ENCODE measurements around the gene TMEM59. TPM values are rescaled to one million over a fixed set of nuclear protein-coding genes. Genes with fewer than 3 reads are reported as not detected.

Gene TMEM59
- total RNA-seq, 1 experiment from 2014 or later, result 239 TPM

GRCh38 chr1:54094001-54094729 is 41.2 kb upstream of the TMEM59 start:
- Histone ChIP-seq H3K36me3 (ENCODE audit: low read depth) (peaks cover 4% of the 10 kb centered on the region; the same call in 1 of the 2 replicates), H4K20me1 (ENCODE audit: insufficient read depth) (no peaks in the 10 kb centered on the region), H2AFZ (no peak overlapping the region), H3K27ac (no peak overlapping the region), H3K4me2 (no peak overlapping the region), H3K9me3 (ENCODE audit: insufficient read depth, low read depth) (no peaks in the 10 kb centered on the region), H3K9me2 (ENCODE audit: insufficient read depth) (no peaks in the 10 kb centered on the region), H3K4me3 (no peak overlapping the region), H3F3A (ENCODE audit: insufficient read depth, low read depth) (no peaks in the 10 kb centered on the region), H3K27me3 (ENCODE audit: insufficient read depth, low read depth) (no peaks in the 10 kb centered on the region), H3K79me2 (ENCODE audit: low read depth) (no peaks in the 10 kb centered on the region), H3K4me1 (replicated peaks; ENCODE audit: insufficient read depth) (no peaks in the 10 kb centered on the region)
- TF ChIP-seq CTCF (conservative IDR thresholded peaks at IDR 0.05) (no peak), EZH2 (IDR thresholded peaks at IDR 0.05; ENCODE audit: low read depth) (no peak)
- CTCF ChIA-PET, result no interaction called here
- intact Hi-C loops (cut with micrococcal nuclease; ENCODE audit: unreplicated experiment), result no loop called here
- no TSS peak for BruUV-seq (replicated peaks)
- no peak for DNase-seq
- POLR2A ChIA-PET (ENCODE audit: unreplicated experiment), result no interaction called here

GRCh38 chr1:54091666-54092065 is 38.7 kb upstream of the TMEM59 start:
- no peaks in the 10 kb centered on the region for H3F3A ChIP-seq (ENCODE audit: insufficient read depth, low read depth)
- H3K79me2 ChIP-seq (ENCODE audit: low read depth), result no peaks in the 10 kb centered on the region
- H3K4me2 ChIP-seq, result no peak overlapping the region
- ChIA-PET POLR2A (ENCODE audit: unreplicated experiment) (no interaction called here), CTCF (no interaction called here)
- no peaks in the 10 kb centered on the region for H3K27me3 ChIP-seq (ENCODE audit: insufficient read depth, low read depth)
- no peaks in the 10 kb centered on the region for H4K20me1 ChIP-seq (ENCODE audit: insufficient read depth)
- H3K9me3 ChIP-seq (ENCODE audit: insufficient read depth, low read depth), result no peaks in the 10 kb centered on the region
- H3K27ac ChIP-seq, result no peak overlapping the region
- no peak for TF ChIP-seq EZH2 (IDR thresholded peaks at IDR 0.05; ENCODE audit: low read depth)
- no peak for TF ChIP-seq CTCF (conservative IDR thresholded peaks at IDR 0.05)
- intact Hi-C loops (cut with micrococcal nuclease; ENCODE audit: unreplicated experiment), result no loop called here
- H3K36me3 ChIP-seq (ENCODE audit: low read depth), result peaks cover 4% of the 10 kb centered on the region; the same call in 1 of the 2 replicates
- H3K4me3 ChIP-seq, result no peak overlapping the region
- BruUV-seq (replicated peaks), result no TSS peak
- H3K9me2 ChIP-seq (ENCODE audit: insufficient read depth), result no peaks in the 10 kb centered on the region
- DNase-seq, result no peak
- no peaks in the 10 kb centered on the region for H3K4me1 ChIP-seq (replicated peaks; ENCODE audit: insufficient read depth)
- no peak overlapping the region for H2AFZ ChIP-seq

- intact Hi-C loops (cut with micrococcal nuclease; ENCODE audit: unreplicated experiment), result no loop called here
- CTCF ChIA-PET, result no interaction called here
Measured at GRCh38 chr1:54088385-54088784, 35.4 kb upstream of the TMEM59 start.

More at GRCh38 chr1:54088385-54088784, 35.4 kb upstream of the TMEM59 start:
- BruUV-seq (replicated peaks), result no TSS peak
- DNase-seq, result no peak
- H3K27me3 ChIP-seq (ENCODE audit: insufficient read depth, low read depth), result no peaks in the 10 kb centered on the region
- H3K36me3 ChIP-seq (ENCODE audit: low read depth), result peaks cover 4% of the 10 kb centered on the region; the same call in 1 of the 2 replicates
- H3K4me3 ChIP-seq, result no peak overlapping the region
- H2AFZ ChIP-seq, result no peak overlapping the region
- H3K9me2 ChIP-seq (ENCODE audit: insufficient read depth), result no peaks in the 10 kb centered on the region
- POLR2A ChIA-PET (ENCODE audit: unreplicated experiment), result no interaction called here
- H4K20me1 ChIP-seq (ENCODE audit: insufficient read depth), result no peaks in the 10 kb centered on the region
- no peak overlapping the region for H3K27ac ChIP-seq
- H3K4me2 ChIP-seq, result no peak overlapping the region
- H3K9me3 ChIP-seq (ENCODE audit: insufficient read depth, low read depth), result no peaks in the 10 kb centered on the region
- no peak for TF ChIP-seq EZH2 (IDR thresholded peaks at IDR 0.05; ENCODE audit: low read depth)
- TF ChIP-seq CTCF (conservative IDR thresholded peaks at IDR 0.05), result no peak
- H3K79me2 ChIP-seq (ENCODE audit: low read depth), result no peaks in the 10 kb centered on the region
- no peaks in the 10 kb centered on the region for H3K4me1 ChIP-seq (replicated peaks; ENCODE audit: insufficient read depth)
- no peaks in the 10 kb centered on the region for H3F3A ChIP-seq (ENCODE audit: insufficient read depth, low read depth)

Data from PC-9 (cell line).